Naive thymus-derived CD4-positive, alpha-beta T cell (primary cell): ENCODE measurements around the gene IL10RB. TPM values are rescaled to one million over a fixed set of nuclear protein-coding genes. Genes with fewer than 3 reads are reported as not detected.

ENCODE experiments used
- ATAC-seq: fragments of 150-1000 bp; cut with Tn5 transposase; 2 replicates; pipeline ENCODE4 v1.10.0; 2021; ENCODE audit warnings: mild to moderate bottlenecking, moderate library complexity
- CTCF ChIA-PET: fragments of 350-600 bp; sonication (Branson Sonifier 250); formaldehyde crosslinking; loops from one replicate; lab custom pipeline; 2021; ENCODE audit warnings: antibody characterized with exemption; lab: Charles Lee
- POLR2A ChIA-PET: fragments of 350-600 bp; sonication (Branson Sonifier 250); formaldehyde crosslinking; loops from one replicate; lab custom pipeline; 2021; ENCODE audit warnings: antibody characterized with exemption, inconsistent platforms; lab: Charles Lee
- DNase-seq, 9 donors: peaks; one replicate each; pipeline versions ENCODE4 v3.0.0 to v3.0.0-alpha.2; 2020 to 2022; ENCODE audit warnings: mixed read lengths in 1 of 9
- H3K27ac ChIP-seq: one replicate; pipeline ENCODE4 v1.7.0; 2013; ENCODE audit warnings: mild to moderate bottlenecking, low read depth, low read length, moderate library complexity
- H3K27me3 ChIP-seq, 2 donors: one replicate each; pipeline ENCODE4 v1.7.0; 2013; ENCODE audit warnings: low read length in 2 of 2, mild to moderate bottlenecking in 2 of 2, moderate library complexity in 2 of 2; ENCODE audit not compliant: control insufficient read depth in 2 of 2, insufficient read depth in 2 of 2
- H3K36me3 ChIP-seq, 3 experiments: 1 replicate in 2 of 3; 2 replicates in 1 of 3; pipeline ENCODE4 v1.7.0; 2013; ENCODE audit warnings: low read length in 3 of 3, mild to moderate bottlenecking in 3 of 3, moderate library complexity in 1 of 3; ENCODE audit not compliant: insufficient read depth in 3 of 3, control insufficient read depth in 2 of 3
- H3K4me1 ChIP-seq, 2 donors: one replicate each; pipeline ENCODE4 v1.7.0; 2013; ENCODE audit warnings: low read length in 2 of 2, mild to moderate bottlenecking in 2 of 2, moderate library complexity in 1 of 2; ENCODE audit not compliant: control insufficient read depth in 2 of 2, insufficient read depth in 2 of 2
- H3K4me3 ChIP-seq: 2 replicates; pipeline ENCODE4 v1.7.0; 2013; ENCODE audit warnings: mild to moderate bottlenecking, low read length
- H3K9me3 ChIP-seq, 3 experiments: 1 replicate in 2 of 3; 2 replicates in 1 of 3; pipeline ENCODE4 v1.7.0; 2013; ENCODE audit warnings: low read length in 3 of 3; ENCODE audit not compliant: control insufficient read depth in 2 of 3
- H3K27ac Mint-ChIP-seq, 9 donors: one replicate each; pipeline ENCODE4 v1.8.0; 2020 to 2022; ENCODE audit warnings: mixed read lengths in 9 of 9, mild to moderate bottlenecking in 8 of 9, moderate library complexity in 5 of 9, inconsistent platforms in 2 of 9
- H3K27me3 Mint-ChIP-seq, 5 donors: one replicate each; pipeline ENCODE4 v1.8.0; 2021 to 2022; ENCODE audit warnings: mixed read lengths in 5 of 5, mild to moderate bottlenecking in 1 of 5
- H3K36me3 Mint-ChIP-seq, 5 donors: one replicate each; pipeline ENCODE4 v1.8.0; 2020 to 2022; ENCODE audit warnings: mixed read lengths in 5 of 5, mild to moderate bottlenecking in 3 of 5, inconsistent platforms in 1 of 5
- H3K4me1 Mint-ChIP-seq, 7 donors: one replicate each; pipeline ENCODE4 v1.8.0; 2020 to 2022; ENCODE audit warnings: mixed read lengths in 7 of 7, mild to moderate bottlenecking in 3 of 7, inconsistent platforms in 1 of 7
- H3K4me3 Mint-ChIP-seq, 10 donors: one replicate each; pipeline ENCODE4 v1.8.0; 2020 to 2022; ENCODE audit warnings: mild to moderate bottlenecking in 10 of 10, mixed read lengths in 10 of 10, moderate library complexity in 6 of 10, inconsistent platforms in 2 of 10
- H3K9me3 Mint-ChIP-seq, 11 donors: one replicate each; pipeline ENCODE4 v1.8.0; 2020 to 2022; ENCODE audit warnings: mixed read lengths in 11 of 11, mild to moderate bottlenecking in 4 of 11, inconsistent platforms in 1 of 11, moderate library complexity in 1 of 11
- intact Hi-C, 2 donors: fragments of 100-400 bp; cut with micrococcal nuclease; formaldehyde crosslinking; loops; one replicate each; pipeline ENCODE4 v1.15.1; 2023
- polyA plus RNA-seq, 2 donors: library from polyadenylated mRNA; unstranded; fragments of 300-500 nt; fragmentation: Illumina TruSeq; gene quantifications; one replicate each; pipeline ENCODE4 v1.2.3, GENCODE V29; 2021
- total RNA-seq, 6 experiments: library from RNA in 5 of 6; stranded (reverse) in 5 of 6; gene quantifications; 1 replicate in 5 of 6; 2 replicates in 1 of 6; pipeline ENCODE4 v1.2.3 and lab custom pipeline; 2021 to 2026

IL10RB gene
- total and polyA plus RNA-seq, 7 experiments from 2014 or later = 17.6 to 51.4 (median 33.3) TPM

DNA sequence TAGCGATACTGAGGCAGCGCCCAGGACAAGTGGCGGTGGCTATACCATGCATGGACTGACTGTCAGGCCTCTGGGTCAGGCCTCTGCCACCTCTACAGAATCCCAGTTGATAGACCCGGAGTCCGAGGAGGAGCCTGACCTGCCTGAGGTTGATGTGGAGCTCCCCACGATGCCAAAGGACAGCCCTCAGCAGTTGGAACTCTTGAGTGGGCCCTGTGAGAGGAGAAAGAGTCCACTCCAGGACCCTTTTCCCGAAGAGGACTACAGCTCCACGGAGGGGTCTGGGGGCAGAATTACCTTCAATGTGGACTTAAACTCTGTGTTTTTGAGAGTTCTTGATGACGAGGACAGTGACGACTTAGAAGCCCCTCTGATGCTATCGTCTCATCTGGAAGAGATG, 3.2 kb upstream of the IL10RB start:
- CTCF ChIA-PET = no interaction called here
- peaks cover 0 to 3% (median 0%) of the 10 kb centered on the region in 11 donors for H3K9me3 Mint-ChIP-seq
- Histone ChIP-seq H3K27me3 (no peaks in the 10 kb centered on the region), H3K9me3 (no peaks in the 10 kb centered on the region), H3K4me1 (peaks cover 25 to 41% of the 10 kb centered on the region in 2 donors), H3K27ac (no peak overlapping the region), H3K4me3 (no peak overlapping the region), H3K36me3 (peaks cover 0 to 27% (median 3%) of the 10 kb centered on the region in 3 experiments)
- POLR2A ChIA-PET = interaction anchor here (0.6 to 2.6 kb wide), 3 partner anchors 32 to 304 kb away, joined by 6 to 8 read pairs (median 7); no protein-coding TSS in a partner anchor
- H3K36me3 Mint-ChIP-seq = peaks cover 0 to 41% (median 12%) of the 10 kb centered on the region in 5 donors
- ATAC-seq (no peak), DNase-seq (no peak)
- peaks cover 22 to 82% (median 54%) of the 10 kb centered on the region in 7 donors for H3K4me1 Mint-ChIP-seq
- H3K4me3 Mint-ChIP-seq = peak overlapping the region in 1 of 10 donors; percentile 16
- H3K27me3 Mint-ChIP-seq = no peaks in the 10 kb centered on the region
- intact Hi-C loops = loop anchor here in 1 of 2 donors (10.0 kb wide), 1 partner anchor 102 kb away; no protein-coding TSS in a partner anchor
- H3K27ac Mint-ChIP-seq = peak overlapping the region in 5 of 9 donors; percentile 36 to 60 (median 45)

DNA sequence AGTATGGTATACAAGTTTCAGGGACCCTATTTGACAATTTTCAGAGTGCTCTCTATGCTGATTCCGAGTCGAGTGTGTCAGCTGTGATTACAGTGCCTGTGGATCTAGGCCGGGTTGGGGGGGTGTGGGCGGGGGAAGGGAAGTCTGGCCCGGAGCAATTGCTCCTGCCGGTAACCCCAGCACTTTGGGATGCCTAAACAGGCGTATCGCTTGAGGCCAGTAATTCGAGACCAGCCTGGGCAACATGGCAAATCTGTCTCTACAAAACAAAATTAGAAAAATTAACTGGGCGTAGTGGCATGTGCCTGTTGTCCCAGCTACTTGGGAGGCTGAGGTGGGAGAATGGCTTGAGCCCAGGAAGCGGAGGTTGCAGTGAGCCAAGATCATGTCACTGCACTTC, 1.6 kb upstream of the IL10RB start:
- H3K27me3 Mint-ChIP-seq = no peaks in the 10 kb centered on the region
- intact Hi-C loops = loop anchor here in 1 of 2 donors (10.0 kb wide), 1 partner anchor 100 kb away; no protein-coding TSS in a partner anchor
- peak overlapping the region in 6 of 9 donors; percentile 46 to 97 (median 83) for H3K27ac Mint-ChIP-seq
- DNase-seq = no peak
- H3K9me3 Mint-ChIP-seq = peaks cover 0 to 3% (median 0%) of the 10 kb centered on the region in 11 donors
- ChIA-PET POLR2A (interaction anchor here (2.5 to 2.6 kb wide), 2 partner anchors 23 to 33 kb away, joined by 14 to 20 read pairs; no protein-coding TSS in a partner anchor), CTCF (interaction anchor here (1.5 kb wide), 1 partner anchor 61 kb away, joined by 4 read pairs; the partner anchor contains the start of gene IFNAR1)
- no peaks in the 10 kb centered on the region for H3K9me3 ChIP-seq
- H3K4me3 ChIP-seq = no peak overlapping the region
- H3K36me3 ChIP-seq = peaks cover 0 to 24% (median 7%) of the 10 kb centered on the region in 3 experiments
- H3K27me3 ChIP-seq = no peaks in the 10 kb centered on the region
- H3K27ac ChIP-seq = peak overlapping the region; percentile 83
- ATAC-seq = no peak
- H3K36me3 Mint-ChIP-seq = peaks cover 0 to 41% (median 8%) of the 10 kb centered on the region in 5 donors
- peaks cover 29 to 52% of the 10 kb centered on the region in 2 donors for H3K4me1 ChIP-seq
- peaks cover 38 to 84% (median 56%) of the 10 kb centered on the region in 7 donors for H3K4me1 Mint-ChIP-seq
- H3K4me3 Mint-ChIP-seq = no peak overlapping the region

DNA sequence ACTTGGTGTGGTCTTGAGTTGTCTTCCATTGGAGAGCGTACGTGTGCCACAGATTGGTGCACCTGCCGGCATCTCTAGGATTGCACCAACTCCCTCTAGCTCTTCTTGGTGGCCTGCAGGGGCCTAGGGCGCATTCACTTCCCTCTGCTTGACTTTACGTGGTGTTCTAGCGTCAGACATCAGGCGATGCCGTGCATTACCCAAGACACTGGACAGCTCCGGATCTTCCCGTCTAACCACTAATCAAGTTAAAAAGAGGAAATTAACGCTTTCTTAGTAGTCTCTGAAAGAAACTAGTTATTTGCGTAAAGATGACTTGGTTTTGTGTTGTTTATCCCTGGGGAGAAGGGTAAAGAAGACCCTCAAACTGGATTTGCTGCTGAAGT, 510 bp upstream of the IL10RB start:
- Histone ChIP-seq H3K4me1 (peaks cover 28 to 43% of the 10 kb centered on the region in 2 donors), H3K27ac (peak overlapping the region; percentile 83), H3K27me3 (no peaks in the 10 kb centered on the region), H3K36me3 (peaks cover 0 to 29% (median 7%) of the 10 kb centered on the region in 3 experiments), H3K9me3 (no peaks in the 10 kb centered on the region), H3K4me3 (peak overlapping the region; percentile 87)
- Mint-ChIP-seq H3K36me3 (peaks cover 4 to 46% (median 14%) of the 10 kb centered on the region in 5 donors), H3K27ac (peak overlapping the region; percentile 84 to 97 (median 91)), H3K4me1 (peaks cover 49 to 79% (median 53%) of the 10 kb centered on the region in 7 donors), H3K9me3 (peaks cover 0 to 3% (median 0%) of the 10 kb centered on the region in 11 donors), H3K27me3 (no peaks in the 10 kb centered on the region), H3K4me3 (peak overlapping the region; percentile 86 to 99 (median 92))
- ATAC-seq = peak; percentile 83
- CTCF ChIA-PET = interaction anchor here (1.2 to 1.5 kb wide), 2 partner anchors 27 to 59 kb away, joined by 3 to 4 read pairs; partner anchors contain the start of gene IFNAR1
- peak in 7 of 9 donors; percentile 25 to 51 (median 39) for DNase-seq
- intact Hi-C loops = loop anchor here (1.0 to 10.0 kb wide), 11 partner anchors 27 to 376 kb away; partner anchors contain the start of genes IFNAR1 (in 2 of the 2), CRYZL1 (in 1 of the 2) and IFNAR2 (in 1 of the 2)
- POLR2A ChIA-PET = interaction anchor here (0.7 to 2.6 kb wide), 17 partner anchors 10 to 214 kb away, joined by 3 to 20 read pairs (median 6); partner anchors contain the start of genes IFNAR1 and TMEM50B

DNA sequence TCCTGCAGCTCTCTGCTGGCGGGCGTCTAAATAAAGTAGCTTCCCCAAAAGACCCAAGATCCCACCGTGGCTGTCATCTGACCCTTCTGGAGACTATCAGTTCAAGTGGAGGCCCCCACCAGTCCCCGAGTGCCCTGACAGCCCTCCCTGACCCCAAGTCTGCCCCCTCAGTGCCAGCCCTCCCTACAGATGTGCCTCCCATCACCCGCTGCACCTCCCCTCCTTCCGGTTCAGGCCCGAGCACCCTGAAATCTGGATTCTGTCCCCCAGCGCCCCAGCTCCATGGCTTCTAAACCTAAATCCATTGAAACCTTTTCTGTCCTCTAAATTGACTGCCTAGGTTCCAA, 595 bp downstream of the IL10RB start:
- peak; percentile 25 for ATAC-seq
- Mint-ChIP-seq H3K27me3 (no peaks in the 10 kb centered on the region), H3K27ac (peak overlapping the region; percentile 91 to 97 (median 94)), H3K9me3 (peaks cover 0 to 3% (median 0%) of the 10 kb centered on the region in 11 donors), H3K4me3 (peak overlapping the region; percentile 86 to 99 (median 96)), H3K36me3 (peaks cover 4 to 51% (median 19%) of the 10 kb centered on the region in 5 donors), H3K4me1 (peaks cover 44 to 75% (median 59%) of the 10 kb centered on the region in 7 donors)
- ChIA-PET POLR2A (interaction anchor here (0.7 to 2.6 kb wide), 19 partner anchors 8 to 278 kb away, joined by 3 to 20 read pairs (median 6); partner anchors contain the start of genes IFNAR1 and TMEM50B), CTCF (interaction anchor here (0.6 to 1.0 kb wide), 2 partner anchors 58 to 178 kb away, joined by 3 to 4 read pairs; partner anchors contain the start of gene IFNAR1)
- Histone ChIP-seq H3K9me3 (no peaks in the 10 kb centered on the region), H3K27me3 (no peaks in the 10 kb centered on the region), H3K4me3 (peak overlapping the region; percentile 87), H3K36me3 (peaks cover 0 to 38% (median 12%) of the 10 kb centered on the region in 3 experiments), H3K4me1 (peaks cover 18 to 34% of the 10 kb centered on the region in 2 donors), H3K27ac (peak overlapping the region; percentile 83)
- DNase-seq = peak in 6 of 9 donors; percentile 13 to 37 (median 30)
- intact Hi-C loops = loop anchor here (1.0 to 10.0 kb wide), 10 partner anchors 26 to 375 kb away; partner anchors contain the start of genes IFNAR1 (in 2 of the 2), CRYZL1 (in 1 of the 2) and IFNAR2 (in 1 of the 2)

DNA sequence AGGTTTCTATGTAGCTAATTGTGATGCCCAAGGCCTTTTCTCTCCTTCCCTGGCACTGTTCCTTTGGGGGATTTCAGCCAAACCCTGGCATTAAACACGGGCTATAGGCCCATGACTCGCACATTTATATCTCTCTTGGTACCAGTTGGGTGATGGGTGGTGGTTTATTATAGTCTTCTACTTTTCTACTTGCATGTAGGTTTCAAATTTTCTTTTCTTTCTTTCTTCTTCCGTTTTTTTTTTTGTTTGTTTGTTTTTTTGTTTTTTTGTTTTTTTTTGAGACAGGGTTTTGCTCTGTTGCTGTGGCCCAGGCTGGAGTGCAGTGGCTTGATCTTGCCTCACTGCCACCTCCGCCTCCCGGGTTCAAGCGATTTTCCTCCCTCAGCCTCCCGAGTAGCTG, 1.1 kb downstream of the IL10RB start:
- no peak for ATAC-seq
- ChIA-PET CTCF (interaction anchor here (1.0 kb wide), 1 partner anchor 58 kb away, joined by 4 read pairs; the partner anchor contains the start of gene IFNAR1), POLR2A (interaction anchor here (0.6 to 2.6 kb wide), 19 partner anchors 8 to 512 kb away, joined by 3 to 20 read pairs (median 6); partner anchors contain the start of genes IFNAR1 and TMEM50B)
- Mint-ChIP-seq H3K27me3 (no peaks in the 10 kb centered on the region), H3K27ac (peak overlapping the region; percentile 91 to 97 (median 94)), H3K4me1 (peaks cover 42 to 77% (median 64%) of the 10 kb centered on the region in 7 donors), H3K36me3 (peaks cover 4 to 54% (median 23%) of the 10 kb centered on the region in 5 donors), H3K9me3 (peaks cover 0 to 3% (median 0%) of the 10 kb centered on the region in 11 donors), H3K4me3 (peak overlapping the region; percentile 86 to 99 (median 96))
- DNase-seq = no peak
- intact Hi-C loops = loop anchor here (2.0 to 10.0 kb wide), 4 partner anchors 26 to 180 kb away; partner anchors contain the start of gene IFNAR1 (in 1 of the 2)
- no peaks in the 10 kb centered on the region for H3K27me3 ChIP-seq
- H3K4me3 ChIP-seq = peak overlapping the region; percentile 87
- peaks cover 0 to 41% (median 12%) of the 10 kb centered on the region in 3 experiments for H3K36me3 ChIP-seq
- peak overlapping the region; percentile 83 for H3K27ac ChIP-seq
- H3K4me1 ChIP-seq = peaks cover 15 to 34% of the 10 kb centered on the region in 2 donors
- no peaks in the 10 kb centered on the region for H3K9me3 ChIP-seq

DNA sequence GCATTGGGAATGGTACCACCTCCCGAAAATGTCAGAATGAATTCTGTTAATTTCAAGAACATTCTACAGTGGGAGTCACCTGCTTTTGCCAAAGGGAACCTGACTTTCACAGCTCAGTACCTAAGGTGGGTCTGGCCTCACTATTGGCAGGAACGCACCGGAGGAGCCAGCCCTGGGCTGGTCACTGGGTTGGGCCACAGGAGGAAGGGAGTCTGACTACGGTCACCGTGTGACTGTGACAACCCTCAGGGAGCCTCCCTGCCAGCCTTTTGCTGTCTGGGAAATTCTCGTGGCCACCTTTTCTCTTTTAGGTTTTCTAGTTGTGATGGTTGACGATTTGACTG, 2.2 kb downstream of the IL10RB start:
- H3K9me3 Mint-ChIP-seq = peaks cover 0 to 3% (median 0%) of the 10 kb centered on the region in 11 donors
- H3K27me3 ChIP-seq = no peaks in the 10 kb centered on the region
- intact Hi-C loops = loop anchor here (5.0 to 10.0 kb wide), 2 partner anchors 96 to 179 kb away; no protein-coding TSS in a partner anchor
- no peaks in the 10 kb centered on the region for H3K27me3 Mint-ChIP-seq
- ChIA-PET CTCF (no interaction called here), POLR2A (interaction anchor here (0.9 to 2.1 kb wide), 4 partner anchors 14 to 511 kb away, joined by 3 to 7 read pairs (median 3); partner anchors contain the start of gene IFNAR1)
- peak overlapping the region; percentile 86 to 99 (median 96) for H3K4me3 Mint-ChIP-seq
- H3K36me3 Mint-ChIP-seq = peaks cover 4 to 54% (median 23%) of the 10 kb centered on the region in 5 donors
- H3K4me3 ChIP-seq = no peak overlapping the region
- ATAC-seq (no peak), DNase-seq (no peak)
- H3K36me3 ChIP-seq = peaks cover 0 to 32% (median 12%) of the 10 kb centered on the region in 3 experiments
- H3K4me1 Mint-ChIP-seq = peaks cover 47 to 75% (median 71%) of the 10 kb centered on the region in 7 donors
- H3K4me1 ChIP-seq = peaks cover 15 to 34% of the 10 kb centered on the region in 2 donors
- H3K27ac ChIP-seq = no peak overlapping the region
- H3K9me3 ChIP-seq = no peaks in the 10 kb centered on the region
- H3K27ac Mint-ChIP-seq = peak overlapping the region in 8 of 9 donors; percentile 89 to 97 (median 92)
